K562 (cell line): ENCODE measurements around the gene ATXN10. TPM values are rescaled to one million over a fixed set of nuclear protein-coding genes. Genes with fewer than 3 reads are reported as not detected.

Experiments used
- ATAC-seq: fragments of 200-7000 bp; cut with Tn5 transposase; 3 replicates; pipeline ENCODE4 v1.9.1; 2020; ENCODE audit warnings: moderate library complexity
- BruUV-seq: library from RNA; stranded (reverse); fragments of 400-500 nt; replicated peaks from 2 replicates; lab custom pipeline; 2021; lab: Mats Ljungman, UMichigan
- CTCF ChIA-PET: fragments of 300-600 bp; formaldehyde crosslinking; extraction: SDS; loops from one replicate; lab custom pipeline; 2021; ENCODE audit warnings: low intra/inter-chr PET ratio; lab: Yijun Ruan, JAX
- POLR2A ChIA-PET: fragments of 300-600, 350-650 bp; sonication (Branson Sonifier 250); formaldehyde crosslinking; extraction: SDS; loops from one replicate; lab custom pipeline; 2021; ENCODE audit warnings: antibody characterized with exemption, inconsistent platforms; lab: Yijun Ruan, JAX
- DNase-seq, 4 experiments: peaks; one replicate each; pipeline versions ENCODE4 v3.0.0 to v3.0.0-alpha.2; 2011 to 2018; ENCODE audit warnings: low spot score in 3 of 4, mixed read lengths in 3 of 4; ENCODE audit errors: extremely low read depth in 1 of 4
- FAIRE-seq: peaks from 2 replicates; lab custom pipeline; 2011; peaks lifted over from hg19 to GRCh38; lab: Jason Lieb, UNC
- H2AFZ ChIP-seq: 2 replicates; pipeline ENCODE4 v1.6.0; 2011; ENCODE audit warnings: low read depth, low read length, control low read depth, inconsistent platforms
- H3K27ac ChIP-seq: fragments of 200-600 bp; 3 replicates; pipeline ENCODE4 v1.8.0; 2011; ENCODE audit warnings: low read depth, mild to moderate bottlenecking, control low read depth, inconsistent platforms, low read length, moderate library complexity, mixed read lengths; ENCODE audit errors: extremely low read depth
- H3K27me3 ChIP-seq, 2 experiments: fragments of 300-600 bp in 1 of 2; 2 replicates in 1 of 2; 3 replicates in 1 of 2; pipeline versions ENCODE4 v1.6.0 to v1.8.0; 2011; ENCODE audit warnings: inconsistent platforms in 2 of 2, low read length in 2 of 2, mild to moderate bottlenecking in 1 of 2, mixed read lengths in 1 of 2, moderate library complexity in 1 of 2; ENCODE audit not compliant: control insufficient read depth in 2 of 2, insufficient read depth in 2 of 2
- H3K36me3 ChIP-seq: fragments of 300-600 bp; 3 replicates; pipeline ENCODE4 v1.8.0; 2011; ENCODE audit warnings: mild to moderate bottlenecking, low read length, inconsistent platforms; ENCODE audit not compliant: control insufficient read depth, insufficient read depth
- H3K4me1 ChIP-seq, 2 experiments: fragments of 200-600 bp in 1 of 2; replicated peaks in 1 of 2; 2 replicates in 1 of 2; 3 replicates in 1 of 2; pipeline versions ENCODE4 v1.5.1 to v1.8.0; 2011; ENCODE audit warnings: inconsistent platforms in 2 of 2, low read length in 2 of 2, mild to moderate bottlenecking in 1 of 2, mixed read lengths in 1 of 2, moderate library complexity in 1 of 2; ENCODE audit not compliant: control insufficient read depth in 2 of 2, insufficient read depth in 2 of 2
- H3K4me2 ChIP-seq: 2 replicates; pipeline ENCODE4 v1.6.1; 2011; ENCODE audit warnings: low read length, control low read depth, inconsistent platforms, mixed read lengths; ENCODE audit not compliant: insufficient read depth
- H3K4me3 ChIP-seq: fragments of 200-600 bp; sonication (generic), shearing (Covaris generic); 2 replicates; pipeline ENCODE4 v1.5.1; 2016; ENCODE audit warnings: control low read depth, inconsistent platforms
- H3K79me2 ChIP-seq: fragments of 200-600 bp; 3 replicates; pipeline ENCODE4 v1.8.0; 2011; ENCODE audit warnings: low read length, inconsistent platforms; ENCODE audit not compliant: control insufficient read depth, insufficient read depth
- H3K9ac ChIP-seq, 2 experiments: 2 replicates each; pipeline versions ENCODE4 v1.6.0 to v1.6.1; 2011; ENCODE audit warnings: low read depth in 2 of 2, low read length in 2 of 2, control low read depth in 1 of 2, inconsistent platforms in 1 of 2, mild to moderate bottlenecking in 1 of 2, mixed read lengths in 1 of 2; ENCODE audit not compliant: insufficient read depth in 1 of 2
- H3K9me1 ChIP-seq: one replicate; pipeline ENCODE4 v1.6.0; 2011; ENCODE audit warnings: inconsistent platforms, mild to moderate bottlenecking, low read length, moderate library complexity; ENCODE audit not compliant: control insufficient read depth, insufficient read depth
- H3K9me3 ChIP-seq: replicated peaks from 2 replicates; pipeline ENCODE4 v1.5.1; 2011; ENCODE audit warnings: low read depth, low read length, inconsistent platforms; ENCODE audit not compliant: control insufficient read depth, insufficient read depth
- H4K20me1 ChIP-seq: replicated peaks from 2 replicates; pipeline ENCODE4 v1.6.1; 2011; ENCODE audit warnings: low read length, inconsistent platforms, mixed read lengths; ENCODE audit not compliant: control insufficient read depth, insufficient read depth
- GATA2 ChIP-seq: sonication (generic); formaldehyde crosslinking; IDR thresholded peaks from 2 replicates; pipeline ENCODE4 v1.4.0; 2020; ENCODE audit warnings: mild to moderate bottlenecking, missing genetic modification reagents
- HINFP ChIP-seq: fragments of 450-650 bp; conservative IDR thresholded peaks from 2 replicates; pipeline ENCODE4 v1.6.1; 2016; ENCODE audit warnings: missing genetic modification characterization, low read depth, mild to moderate bottlenecking, control low read depth, missing compliant biosample characterization
- NCOA4 ChIP-seq: fragments of 450-650 bp; IDR thresholded peaks from 2 replicates; pipeline ENCODE4 v1.6.1; 2018; ENCODE audit warnings: mild to moderate bottlenecking; ENCODE audit not compliant: partially characterized antibody
- PRPF4 ChIP-seq: fragments of 200-400 bp; formaldehyde crosslinking; IDR thresholded peaks from one replicate; pipeline ENCODE4 v1.6.1; 2017; ENCODE audit warnings: low read length, low read depth, mild to moderate bottlenecking; ENCODE audit not compliant: insufficient read depth, poor library complexity, severe bottlenecking
- TRIM24 ChIP-seq, 2 experiments: fragments of 450-650 bp; IDR thresholded peaks; 2 replicates each; pipeline ENCODE4 v1.6.1; 2016
- ZFP30 ChIP-seq: fragments of 250-450 bp; sonication (Bioruptor Pico); IDR thresholded peaks from 2 replicates; pipeline ENCODE4 v1.8.0; 2022; ENCODE audit warnings: moderate library complexity, mild to moderate bottlenecking, inconsistent platforms, borderline replicate concordance
- ZNF589 ChIP-seq: fragments of 200-800 bp; sonication (Bioruptor generic); IDR thresholded peaks from 2 replicates; pipeline ENCODE4 v1.6.1; 2016; ENCODE audit warnings: low read depth, missing genetic modification characterization, missing compliant biosample characterization
- ZNF668 ChIP-seq: fragments of 250-450 bp; sonication (Bioruptor Pico); IDR thresholded peaks from 2 replicates; pipeline ENCODE4 v1.8.0; 2022; ENCODE audit warnings: mild to moderate bottlenecking, inconsistent platforms
- WGBS: fragments of 100-300 bp; shearing (Covaris generic); methylation state at CpG from one replicate; pipeline ENCODE4 v1.1.6; 2016; ENCODE audit warnings: low coverage, mixed read lengths; ENCODE audit not compliant: insufficient coverage; ENCODE audit errors: missing lambda C conversion rate; 5-methylcytosine and 5-hydroxymethylcytosine counted together
- in situ Hi-C: fragments of 300-500 bp; cut with MboI; formaldehyde crosslinking; loops from 4 replicates; pipeline ENCODE4 v1.15.0; 2018; ENCODE audit warnings: inconsistent platforms, mixed read lengths
- intact Hi-C: fragments of 100-400 bp; cut with micrococcal nuclease; formaldehyde crosslinking; loops from 2 replicates; pipeline ENCODE4 v1.14.2; 2022
- polyA plus RNA-seq, 8 experiments: library from polyadenylated mRNA; depleted of rRNA in 4 of 8; stranded (reverse) in 5 of 8; unstranded in 3 of 8; fragments of >200 nt; fragmentation: Nextera tagmentation in 2 of 8; fragmentation: Illumina TruSeq in 1 of 8; extraction: Ambion mirVana in 2 of 8; extraction: Trizol in 1 of 8; gene quantifications; 2 replicates each; pipeline versions ENCODE4 v1.2.1 to v1.2.3, GENCODE V29; 2011 to 2014; ENCODE audit warnings: inconsistent platforms in 1 of 8, missing spikeins in 1 of 8
- total RNA-seq, 7 experiments: library from RNA; depleted of rRNA in 6 of 7; stranded (reverse); fragments of >200 nt in 6 of 7; fragmentation: Illumina TruSeq in 2 of 7; extraction: Trizol in 2 of 7; gene quantifications; 2 replicates each; pipeline versions ENCODE4 v1.2.1 to v1.2.3, GENCODE V29; 2011 to 2021; ENCODE audit warnings: low replicate concordance in 1 of 7

The ATXN10 gene
- total and polyA plus RNA-seq, 9 of the 15 experiments (the other 6 are each of a cell fraction or from before 2014, with no cell fraction given): 11.5 to 190 (median 33.6) TPM

GRCh38 chr22:45833613-45834012 is 162.0 kb downstream of the ATXN10 start:
- intact Hi-C loops (loop anchor here (5.0 kb wide), 1 partner anchor 186 kb away; no protein-coding TSS in a partner anchor), in situ Hi-C loops (loop anchor here (10.0 kb wide), 1 partner anchor 189 kb away; no protein-coding TSS in a partner anchor)
- DNase-seq (no peak), ATAC-seq (no peak), FAIRE-seq (no peak)
- 87% methylated on average over 11 of the region's 14 CpGs for WGBS
- Histone ChIP-seq H3K4me3 (no peak overlapping the region), H3K9me3 (no peaks in the 10 kb centered on the region), H3K9me1 (no peaks in the 10 kb centered on the region), H3K4me1 (no peaks in the 10 kb centered on the region), H4K20me1 (no peaks in the 10 kb centered on the region), H3K27ac (no peak overlapping the region), H3K79me2 (no peaks in the 10 kb centered on the region), H3K9ac (no peak overlapping the region), H3K27me3 (no peaks in the 10 kb centered on the region), H3K36me3 (peaks cover 3% of the 10 kb centered on the region; the same call in 1 of the 3 replicates), H3K4me2 (no peak overlapping the region), H2AFZ (no peak overlapping the region)
- BruUV-seq: no TSS peak
- ChIA-PET POLR2A (no interaction called here), CTCF (no interaction called here)
- TF ChIP-seq TRIM24 (IDR thresholded peaks at IDR 0.05) (no peak), ZNF589 (CRISPR knock-in tag) (no peak), NCOA4 (no peak), ZNF668 (CRISPR knock-in tag) (no peak)

GRCh38 chr22:45834241-45834640 is 162.6 kb downstream of the ATXN10 start:
- Histone ChIP-seq H2AFZ (no peak overlapping the region), H3K9ac (no peak overlapping the region), H3K4me2 (no peak overlapping the region), H3K9me3 (no peaks in the 10 kb centered on the region), H3K4me3 (no peak overlapping the region), H3K27me3 (no peaks in the 10 kb centered on the region), H4K20me1 (no peaks in the 10 kb centered on the region), H3K4me1 (no peaks in the 10 kb centered on the region), H3K9me1 (no peaks in the 10 kb centered on the region), H3K27ac (no peak overlapping the region), H3K36me3 (peaks cover 3% of the 10 kb centered on the region; the same call in 1 of the 3 replicates), H3K79me2 (no peaks in the 10 kb centered on the region)
- ChIA-PET POLR2A (no interaction called here), CTCF (no interaction called here)
- BruUV-seq: no TSS peak
- ATAC-seq (no peak), FAIRE-seq (no peak), DNase-seq (no peak)
- intact Hi-C loops: loop anchor here (5.0 kb wide), 1 partner anchor 187 kb away; no protein-coding TSS in a partner anchor
- in situ Hi-C loops: loop anchor here (10.0 kb wide), 1 partner anchor 189 kb away; no protein-coding TSS in a partner anchor
- 74% methylated on average over 5 of the region's 5 CpGs for WGBS
- no peak for TF ChIP-seq ZFP30 (CRISPR knock-in tag)
- TF ChIP-seq HINFP (tag): no peak
- no peak for TF ChIP-seq GATA2 (CRISPR knock-in tag)
- no peak for TF ChIP-seq PRPF4
